NOMO-1 treated with dmso at 0.1 percent for 144 hours (cell line): ENCODE data around the gene CRKL.
"Not testable (repeated sequence)": the region's sequence is repeated elsewhere in the genome, so short reads cannot be mapped to it uniquely, and the experiment has no call there.

Source experiments
- DNase-seq: peaks from one replicate; lab custom pipeline; 2025; ENCODE audit not compliant: unreplicated experiment; lab: John Stamatoyannopoulos, UW

CRKL gene

DNA sequence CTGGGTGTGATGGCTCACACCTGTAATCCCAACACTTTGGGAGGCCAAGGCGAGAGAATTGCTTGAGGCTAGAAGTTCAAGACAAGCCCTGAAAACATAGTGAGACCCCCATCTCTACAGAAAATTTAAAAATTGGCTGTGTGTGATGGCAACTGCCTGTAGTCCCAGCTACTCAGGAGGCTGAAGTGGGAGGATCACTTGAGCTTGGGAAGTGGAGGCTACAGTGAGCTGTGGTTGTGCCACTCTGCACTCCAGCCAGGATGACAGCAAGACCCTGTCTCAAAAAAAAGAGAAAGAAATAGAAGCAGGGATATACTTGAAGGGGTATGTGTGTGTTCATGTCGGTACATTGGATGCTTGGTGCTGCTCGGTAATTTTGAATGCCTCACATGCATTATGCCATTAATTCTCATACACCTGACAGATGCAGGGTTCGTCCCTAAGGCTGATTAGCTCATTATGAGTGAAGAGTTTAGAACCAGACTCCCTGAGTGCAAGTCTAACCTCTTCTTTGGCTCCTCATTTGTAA, 14.0 kb downstream of the CRKL start:
- no peak for DNase-seq

DNA sequence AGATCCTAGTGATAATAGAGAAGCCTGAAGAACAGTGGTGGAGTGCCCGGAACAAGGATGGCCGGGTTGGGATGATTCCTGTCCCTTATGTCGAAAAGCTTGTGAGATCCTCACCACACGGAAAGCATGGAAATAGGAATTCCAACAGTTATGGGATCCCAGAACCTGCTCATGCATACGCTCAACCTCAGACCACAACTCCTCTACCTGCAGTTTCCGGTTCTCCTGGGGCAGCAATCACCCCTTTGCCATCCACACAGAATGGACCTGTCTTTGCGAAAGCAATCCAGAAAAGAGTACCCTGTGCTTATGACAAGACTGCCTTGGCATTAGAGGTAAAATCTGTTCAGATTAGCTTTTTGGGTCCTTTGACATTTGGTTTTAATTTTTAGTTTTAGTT, 16.7 kb downstream of the CRKL start:
- no peak for DNase-seq

DNA sequence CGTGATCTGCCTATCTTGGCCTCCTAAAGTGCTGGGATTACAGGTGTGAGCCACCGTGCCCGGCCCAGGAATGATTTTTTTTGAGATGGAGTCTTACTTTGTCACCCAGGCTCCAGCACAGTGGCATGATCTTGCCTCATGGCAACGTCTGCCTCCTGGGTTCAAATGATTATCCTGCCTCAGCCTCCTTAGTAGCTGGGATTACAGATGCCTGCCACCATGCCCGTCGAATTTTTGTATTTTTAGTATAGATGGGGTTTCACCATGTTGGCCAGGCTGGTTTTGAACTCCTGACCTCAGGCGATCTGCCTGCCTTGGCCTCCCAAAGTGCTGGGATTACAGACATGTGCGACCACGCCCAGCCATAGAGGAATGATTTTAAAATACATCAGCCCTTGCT, 17.8 kb downstream of the CRKL start:
- DNase-seq, result not testable (repeated sequence)

DNA sequence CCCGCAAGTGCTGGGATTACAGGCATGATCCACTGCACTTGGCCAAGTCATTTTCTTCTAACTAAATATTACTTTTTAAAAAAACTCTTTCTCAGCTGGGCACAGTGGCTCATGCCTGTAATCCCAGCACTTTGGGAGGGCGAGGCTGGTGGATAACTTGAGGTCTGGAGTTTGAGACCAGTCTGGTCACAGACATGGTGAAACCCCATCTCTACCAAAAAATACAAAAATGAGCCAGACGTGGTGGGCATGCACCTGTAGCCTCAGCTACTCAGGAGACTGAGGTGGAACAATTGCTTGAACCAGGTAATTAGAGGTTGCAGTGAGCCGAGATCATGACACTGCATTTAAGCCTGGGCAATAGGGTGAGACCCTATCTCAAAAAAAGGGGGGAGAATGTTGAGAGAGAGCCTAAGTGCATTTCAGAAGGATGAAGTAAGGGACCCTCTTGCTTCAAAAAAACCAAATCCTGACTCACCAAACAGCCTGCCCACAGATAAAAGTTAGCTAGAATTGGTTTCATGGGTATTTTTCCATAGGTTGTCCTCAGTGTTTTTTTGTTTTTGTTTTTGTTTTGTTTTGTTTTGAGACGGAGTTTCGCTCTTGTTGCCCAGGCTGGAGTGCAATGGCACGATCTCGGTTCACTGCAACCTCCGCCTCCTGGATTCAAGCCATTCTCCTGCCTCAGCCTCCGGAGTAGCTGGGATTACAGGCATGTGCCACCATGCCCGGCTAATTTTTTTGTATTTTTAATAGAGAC, 18.8 kb downstream of the CRKL start:
- not testable (repeated sequence) for DNase-seq

DNA sequence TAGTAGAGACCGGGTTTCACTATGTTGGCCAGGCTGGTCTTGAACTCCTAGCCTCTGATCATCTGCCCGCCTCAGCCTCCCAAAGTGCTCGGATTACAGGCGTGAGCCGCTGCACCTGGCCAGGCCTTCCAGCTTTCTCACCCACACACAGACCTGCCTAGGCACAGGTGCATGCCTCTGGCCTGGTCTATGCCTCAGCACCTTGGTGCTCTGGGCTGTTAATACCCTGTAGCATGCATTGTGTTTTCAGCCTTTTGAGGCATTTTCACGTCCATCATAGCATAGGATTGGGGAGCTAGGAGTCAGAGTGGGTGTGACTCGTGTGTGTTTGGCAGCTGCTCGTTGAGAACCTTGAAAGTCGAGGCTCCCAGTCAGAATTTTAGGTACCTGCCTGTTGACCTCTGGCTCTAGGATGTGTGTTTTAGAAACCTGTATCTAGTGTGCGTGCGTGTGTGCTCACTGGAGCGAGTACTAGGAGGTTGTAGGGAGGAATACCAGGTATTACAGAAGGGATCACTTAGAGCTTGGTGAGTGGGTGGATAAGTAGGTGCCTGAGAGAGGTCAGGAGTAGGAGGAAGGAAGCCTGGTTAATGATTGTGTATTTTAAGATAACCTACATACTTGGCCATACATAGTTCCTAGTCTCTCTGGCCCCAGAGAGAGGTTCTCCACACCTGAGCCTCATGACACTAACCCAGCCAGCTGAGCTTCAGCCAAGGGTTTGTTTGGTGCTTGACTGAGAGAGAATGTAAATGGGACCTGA, 20.0 kb downstream of the CRKL start:
- no peak for DNase-seq

DNA sequence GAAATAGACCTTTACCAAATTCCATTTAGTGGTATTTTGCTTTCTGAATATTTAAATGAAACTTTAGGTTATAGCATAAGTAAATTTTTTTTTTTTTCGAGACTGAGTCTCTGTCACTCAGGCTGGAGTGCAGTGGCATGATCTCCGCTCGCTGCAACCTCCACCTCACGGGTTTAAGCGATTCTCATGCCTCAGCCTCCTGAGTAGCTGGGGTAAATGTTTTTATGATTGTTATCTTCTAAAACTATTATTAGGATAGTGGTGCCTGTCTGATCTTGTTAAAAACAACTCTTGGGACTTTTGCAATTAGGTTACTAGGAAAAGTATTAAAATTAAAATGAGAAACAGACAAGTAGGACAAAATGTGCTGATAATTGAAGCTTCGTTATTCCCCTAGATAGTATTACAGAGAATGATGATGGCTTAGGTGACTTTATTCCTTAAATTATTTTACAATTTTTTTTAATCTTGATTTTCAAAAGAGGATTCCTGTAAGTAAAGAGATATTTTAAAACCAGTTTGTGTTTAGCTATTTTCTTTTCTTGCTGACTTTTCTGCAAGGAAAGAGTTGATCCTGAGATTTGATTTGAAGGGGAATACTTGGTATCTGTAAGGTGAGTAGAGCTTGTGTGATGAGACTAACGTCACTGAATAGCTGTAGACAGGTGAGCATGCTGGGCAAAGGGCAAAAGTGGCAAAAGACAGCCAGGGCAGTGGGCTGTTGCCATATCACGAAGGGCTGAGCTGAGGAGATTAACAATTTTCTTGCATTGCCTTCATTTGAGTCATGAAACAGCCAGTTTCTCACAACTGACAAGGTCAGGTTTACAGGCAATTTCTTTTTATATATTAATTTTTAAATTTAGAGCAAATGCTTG, 20.8 kb downstream of the CRKL start:
- DNase-seq, result no peak

DNA sequence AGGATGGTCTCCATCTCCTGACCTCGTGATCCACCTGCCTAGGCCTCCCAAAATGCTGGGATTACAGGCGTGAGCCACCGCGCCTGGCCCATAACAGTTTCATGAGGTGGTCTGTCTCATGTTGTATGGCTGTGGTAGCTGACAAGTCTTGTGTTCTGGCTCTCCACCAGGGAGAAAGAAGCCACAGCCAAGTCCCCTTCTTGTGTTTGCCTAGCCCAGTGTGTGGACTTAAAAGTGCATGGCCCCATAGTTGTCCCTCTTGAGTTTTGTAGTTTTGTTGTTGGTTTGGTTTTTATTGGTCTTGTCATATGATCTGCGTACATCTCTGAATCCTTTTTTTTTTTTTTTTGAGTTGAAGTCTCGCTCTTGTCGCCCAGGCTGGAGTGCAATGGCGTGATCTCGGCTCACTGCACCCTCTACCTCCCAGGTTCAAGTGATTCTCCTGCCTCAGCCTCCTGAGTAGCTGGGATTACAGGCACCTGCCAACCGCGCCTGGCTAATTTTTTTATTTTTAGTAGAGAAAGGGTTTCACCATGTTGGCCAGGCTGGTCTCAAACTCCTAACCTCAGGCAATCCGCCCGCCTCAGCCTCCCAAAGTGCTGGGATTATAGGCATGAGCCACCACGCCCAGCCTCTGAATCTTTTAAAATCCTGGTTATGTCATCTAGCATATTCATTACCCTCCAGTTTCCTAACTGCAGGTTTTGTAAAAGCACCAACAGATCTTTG, 22.4 kb downstream of the CRKL start:
- DNase-seq, result not testable (repeated sequence)

DNA sequence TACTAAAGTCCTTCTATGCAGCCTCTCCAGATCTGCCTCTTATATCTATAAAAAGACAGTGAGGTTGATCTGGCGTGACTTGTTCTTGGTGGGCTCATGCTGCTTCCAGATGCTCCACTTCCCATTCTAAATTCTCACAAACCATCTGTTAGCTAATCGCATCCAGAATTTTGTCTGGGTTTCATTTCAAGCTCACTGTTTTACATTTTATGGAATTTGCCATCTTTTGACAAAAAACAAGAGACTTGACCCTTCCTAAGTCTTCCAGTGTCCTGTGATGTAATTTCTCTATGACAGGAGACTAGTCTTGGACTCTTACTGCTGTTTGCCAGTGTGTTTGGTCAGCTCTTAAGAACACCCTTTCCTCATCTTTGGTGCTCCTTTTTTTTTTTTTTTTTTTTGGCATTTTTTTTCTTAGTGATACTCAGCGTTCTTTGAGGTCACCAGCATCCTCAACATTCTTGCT, 23.0 kb downstream of the CRKL start:
- DNase-seq, result no peak

DNA sequence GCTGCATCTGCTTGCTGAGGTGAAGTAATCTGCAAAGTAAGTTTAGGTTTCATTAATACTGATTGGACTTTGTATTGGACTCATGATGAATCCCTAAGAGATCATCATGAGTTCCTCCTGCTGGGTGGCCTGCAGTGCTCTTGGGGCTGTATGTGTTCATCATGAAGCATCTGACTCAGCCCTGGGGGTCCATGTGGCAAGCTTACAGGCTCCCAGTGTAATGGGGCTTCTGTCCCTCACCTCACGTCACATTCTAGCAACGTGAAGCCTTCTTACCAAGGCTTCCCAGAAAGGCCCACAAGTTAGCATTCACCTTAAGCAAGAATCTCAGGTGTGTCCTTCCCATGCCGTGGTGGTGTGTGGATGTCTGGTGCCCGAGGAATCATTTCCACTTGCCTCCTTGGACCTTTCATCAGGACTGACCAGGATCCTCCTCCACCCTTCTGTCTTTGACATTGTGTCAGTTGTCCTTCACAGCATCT, 23.7 kb downstream of the CRKL start:
- no peak for DNase-seq

DNA sequence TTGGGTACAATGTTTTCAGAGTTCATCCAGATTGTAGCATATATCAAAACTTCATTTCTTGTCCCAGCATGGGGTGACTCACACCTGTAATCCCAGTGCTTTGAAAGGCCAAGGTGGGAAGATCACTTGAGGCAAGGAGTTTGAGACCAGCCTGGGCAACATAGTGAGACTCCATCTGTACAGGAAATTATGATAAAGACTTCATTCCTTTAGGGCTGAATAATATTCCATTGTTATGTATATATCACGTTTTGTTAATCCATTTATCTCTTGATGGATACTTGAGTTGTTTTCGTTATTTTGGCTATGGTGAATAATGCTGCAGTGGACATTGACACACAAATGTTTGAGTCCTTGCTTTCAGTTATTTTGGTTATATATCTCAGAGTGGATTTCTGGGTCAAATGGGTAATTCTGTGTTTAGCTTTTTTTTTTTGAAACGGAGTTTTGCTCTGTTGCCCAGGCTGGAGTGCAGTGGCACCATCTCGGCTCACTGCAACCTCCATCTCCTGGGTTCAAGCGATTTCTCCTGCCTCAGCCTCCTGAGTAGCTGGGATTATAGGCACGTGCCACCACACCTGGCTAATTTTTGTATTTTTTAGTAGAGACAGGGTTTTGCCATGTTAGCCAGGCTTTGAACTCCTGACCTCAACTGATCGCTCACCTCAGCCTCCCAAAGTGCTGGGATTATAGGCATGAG, 25.1 kb downstream of the CRKL start:
- DNase-seq, result not testable (repeated sequence)

DNA sequence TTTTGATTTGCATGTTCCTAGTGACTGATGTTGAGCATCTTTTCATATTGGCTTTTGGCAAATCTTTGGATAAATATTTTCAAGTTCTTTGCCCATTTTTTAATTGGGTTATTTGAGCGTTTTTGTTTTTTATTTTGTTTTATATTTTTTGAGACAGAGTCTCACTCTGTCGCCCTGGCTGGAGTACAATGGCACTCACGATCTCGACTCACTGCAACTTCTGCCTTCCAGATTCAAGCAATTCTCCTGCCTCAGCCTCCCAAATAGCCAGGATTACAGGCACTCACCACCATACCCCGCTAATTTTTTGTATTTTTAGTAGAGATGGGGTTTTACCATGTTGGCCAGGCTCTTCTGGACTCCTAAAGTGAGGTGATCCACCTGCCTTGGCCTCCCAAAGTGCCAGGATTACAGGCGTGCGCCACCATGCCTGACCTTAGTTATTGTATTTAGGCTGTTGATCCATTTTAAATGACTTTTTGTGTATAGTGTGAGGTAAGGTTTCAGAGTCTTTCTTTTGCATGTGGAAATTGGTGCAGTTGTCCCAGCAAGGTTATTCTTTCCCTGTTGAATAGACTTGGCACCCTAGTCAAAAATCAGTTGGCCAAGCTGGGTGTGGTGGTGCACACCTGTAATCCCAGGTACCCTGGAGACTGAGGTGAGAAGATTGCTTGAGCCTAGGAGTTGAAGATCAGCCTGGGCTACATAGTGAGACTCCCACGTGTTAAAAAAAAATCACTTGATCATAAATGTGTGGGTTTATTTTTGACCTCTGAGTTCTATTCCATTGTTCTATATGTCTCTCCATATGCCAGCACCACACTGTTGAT, 26.1 kb downstream of the CRKL start:
- DNase-seq, result no peak

DNA sequence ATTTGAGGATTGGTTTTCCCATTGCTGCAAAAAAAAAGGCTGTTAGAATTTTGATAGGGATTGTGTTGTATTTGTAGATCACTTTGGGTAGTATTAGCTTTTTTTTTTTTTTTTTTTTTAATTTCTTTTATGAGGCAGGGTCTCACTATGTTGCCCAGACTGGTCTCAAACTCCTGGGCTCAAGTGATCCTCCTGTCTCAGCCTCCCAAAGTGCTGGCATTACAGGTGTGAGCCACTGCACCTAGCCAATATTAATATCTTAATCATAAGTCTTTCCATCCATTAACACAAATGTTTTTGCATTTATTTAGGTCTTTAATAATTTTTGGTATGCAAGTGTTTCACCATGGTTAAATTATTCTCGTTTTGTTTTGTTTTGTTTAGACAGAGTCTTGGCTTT, 26.8 kb downstream of the CRKL start:
- DNase-seq, result no peak

DNA sequence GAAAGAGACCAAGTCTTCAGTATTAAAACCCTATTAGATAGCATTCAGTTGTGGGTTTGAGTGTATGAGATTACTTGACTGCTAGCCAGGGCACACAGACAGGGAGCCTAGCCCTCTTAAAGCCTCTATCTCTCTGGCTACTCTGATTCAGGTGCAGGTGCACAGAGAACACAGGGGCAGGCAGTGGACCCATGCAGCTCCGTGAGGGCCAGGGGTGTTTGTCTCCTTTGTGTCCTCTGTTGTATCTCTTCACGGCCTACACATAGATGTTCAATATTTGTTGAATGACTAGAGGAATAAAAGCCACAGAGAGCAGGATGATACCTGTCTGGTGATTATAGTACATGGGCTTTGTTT, 28.3 kb downstream of the CRKL start:
- no peak for DNase-seq

DNA sequence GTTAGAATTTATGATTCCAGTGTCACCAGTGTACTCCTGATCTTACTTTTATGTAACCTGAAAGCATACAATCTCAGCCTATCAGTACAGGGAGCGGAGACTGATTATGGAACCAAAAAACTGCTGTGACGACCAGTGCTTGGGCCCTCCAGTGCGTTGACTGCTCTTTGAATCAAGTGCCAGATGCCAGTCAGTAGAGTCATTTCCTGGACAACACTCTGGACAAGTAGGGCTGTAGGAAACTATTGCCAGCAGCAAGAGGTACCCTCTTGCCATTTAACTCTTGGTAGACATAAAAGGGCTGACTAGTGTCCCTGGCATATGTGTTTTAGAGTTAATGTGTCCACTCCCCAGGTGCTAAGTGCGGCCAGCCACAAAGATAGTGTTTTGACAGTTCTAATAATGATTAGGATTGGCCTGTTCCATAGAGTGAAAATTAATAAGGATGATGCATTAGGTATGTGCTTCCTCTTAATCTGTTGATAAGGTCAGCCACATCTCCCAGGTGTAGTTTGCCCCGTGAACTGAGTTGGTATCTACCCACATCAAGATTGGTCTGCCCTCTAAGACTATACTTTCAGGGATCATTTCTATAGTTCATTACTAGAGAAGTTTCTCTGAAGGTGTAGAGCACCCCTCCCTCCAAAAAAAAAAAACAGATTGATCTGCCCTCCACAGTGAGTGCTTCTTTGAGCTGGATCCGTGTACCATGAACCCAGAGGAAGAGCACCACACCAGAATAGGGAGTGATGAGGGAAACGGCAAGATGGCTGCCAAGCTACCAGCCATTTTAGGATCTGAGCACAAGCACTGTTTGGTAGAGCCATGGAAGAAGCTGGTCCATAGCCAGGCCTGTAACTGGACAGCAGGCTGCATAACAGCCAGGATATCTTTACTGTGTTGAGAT, 29.1 kb downstream of the CRKL start:
- DNase-seq, result no peak

DNA sequence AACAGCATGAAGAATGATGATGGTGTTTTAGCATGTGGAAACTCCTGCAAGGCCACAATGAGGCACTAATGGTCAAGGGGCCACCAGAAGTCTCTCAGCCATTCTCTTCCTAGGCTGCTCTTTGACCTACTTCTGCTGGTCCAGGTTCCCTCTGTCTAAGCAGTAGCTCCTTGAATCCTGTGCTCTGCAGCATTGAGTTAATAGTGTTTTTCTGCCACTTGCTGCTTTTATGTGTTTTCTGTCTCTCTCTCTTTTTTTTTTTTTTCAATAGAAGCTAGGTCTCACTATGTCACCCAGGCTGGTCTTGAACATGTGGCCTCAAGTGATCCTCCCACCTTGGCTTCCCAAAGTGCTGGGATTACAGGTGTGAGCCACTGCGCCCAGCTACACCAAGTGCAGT, 29.8 kb downstream of the CRKL start:
- no peak for DNase-seq

DNA sequence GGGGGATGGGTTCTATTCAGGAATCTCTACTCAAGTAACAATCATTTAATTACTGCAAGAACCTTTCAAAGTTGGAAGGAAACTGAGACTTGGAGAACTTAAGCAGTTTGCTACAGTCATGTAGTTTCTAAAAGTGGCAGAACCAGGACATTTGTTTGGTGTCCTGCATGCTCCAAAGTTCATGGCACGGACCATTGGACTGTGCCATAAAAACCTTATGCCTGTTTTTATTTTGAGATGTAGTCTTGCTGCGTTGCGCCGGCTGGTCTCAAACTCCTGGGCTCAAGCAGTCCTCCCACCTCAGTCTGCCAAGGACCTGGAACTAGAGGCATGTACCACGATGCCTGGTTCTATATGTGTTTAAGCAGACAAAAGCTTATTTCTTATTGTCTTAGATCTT, 31.2 kb downstream of the CRKL start:
- DNase-seq, result no peak

DNA sequence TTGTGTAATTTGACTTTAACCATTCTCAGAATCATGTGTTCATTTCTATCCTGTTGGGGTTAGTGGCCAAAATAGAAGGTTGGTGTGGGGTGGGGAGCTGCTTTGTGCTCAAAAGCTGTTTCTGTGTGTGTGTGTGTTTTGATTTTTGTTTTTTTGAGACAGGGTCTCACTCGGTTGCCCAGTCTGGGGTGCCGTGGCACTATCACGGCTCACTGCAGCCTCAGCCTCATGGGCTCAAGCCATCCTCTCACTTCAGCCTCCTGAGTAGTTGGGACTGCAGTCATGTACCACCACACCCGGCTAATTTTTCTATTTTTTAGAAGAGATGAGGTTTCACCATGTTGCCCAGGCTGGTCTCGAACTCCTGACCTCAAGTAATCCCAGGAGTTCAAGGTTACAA, 31.8 kb downstream of the CRKL start:
- DNase-seq, result no peak

DNA sequence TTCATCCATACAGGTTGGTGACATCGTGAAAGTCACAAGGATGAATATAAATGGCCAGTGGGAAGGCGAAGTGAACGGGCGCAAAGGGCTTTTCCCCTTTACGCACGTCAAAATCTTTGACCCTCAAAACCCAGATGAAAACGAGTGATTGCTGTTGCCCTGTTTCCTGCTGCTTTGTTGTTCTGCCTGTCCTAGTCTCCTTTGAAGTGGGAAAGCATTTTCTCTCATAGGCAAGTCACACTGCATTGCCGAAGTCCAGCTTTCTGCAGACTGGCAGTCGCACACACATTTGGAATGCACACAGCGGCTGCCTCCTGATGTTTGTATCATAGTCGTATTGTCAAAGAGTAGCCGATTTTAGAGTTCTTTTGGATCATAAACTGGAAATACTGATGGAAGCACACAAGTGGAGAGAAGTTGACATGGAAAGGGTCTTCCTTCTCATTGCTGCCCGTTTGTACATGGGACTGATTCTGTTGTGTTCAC, 32.5 kb downstream of the CRKL start:
- no peak for DNase-seq
